Panc1 (cell line): Measurements from ENCODE around the gene MRPL20.
"Not testable (repeated sequence)": the region's sequence is repeated elsewhere in the genome, so short reads cannot be mapped to it uniquely, and the experiment has no call there.

Source experiments
- CTCF ChIP-seq: fragments of 450-650 bp; IDR thresholded peaks from 2 replicates; pipeline ENCODE4 v1.5.1; 2017; ENCODE audit warnings: mild to moderate bottlenecking
- POLR2AphosphoS5 ChIP-seq: IDR thresholded peaks from 2 replicates; pipeline ENCODE4 v1.6.1; 2012; ENCODE audit warnings: mild to moderate bottlenecking, low read depth, low read length, moderate library complexity
- REST ChIP-seq, 2 experiments: IDR thresholded peaks; 2 replicates each; pipeline ENCODE4 v1.6.1; 2011 to 2012; ENCODE audit warnings: low read depth in 2 of 2, control low read depth in 1 of 2, low read length in 1 of 2, mild to moderate bottlenecking in 1 of 2, moderate library complexity in 1 of 2; ENCODE audit not compliant: insufficient read depth in 1 of 2
- SIN3A ChIP-seq: IDR thresholded peaks from 2 replicates; pipeline ENCODE4 v1.6.1; 2012; ENCODE audit warnings: low read depth, mild to moderate bottlenecking, low read length, moderate library complexity, borderline replicate concordance; ENCODE audit not compliant: insufficient read depth

GRCh38 chr1:1385339-1385738 is 21.8 kb downstream of the MRPL20 start:
- TF ChIP-seq CTCF; SIN3A; POLR2AphosphoS5; REST (IDR thresholded peaks at IDR 0.05; ENCODE audit: insufficient read depth in 1 of 2, low read depth in 2 of 2, low read length in 1 of 2): not testable (repeated sequence)
